ENCODE measurements around the gene XYLB.

Gene XYLB

GRCh38 chr3:38362825-38363224 is 16.2 kb downstream of the XYLB start:
- no peak for DNase-seq (ENCODE audit: extremely low read depth, insufficient read length)
- H3K36me3 ChIP-seq (ENCODE audit: control insufficient read depth, insufficient read depth, low read length) = no peaks in the 10 kb centered on the region; the same call in 1 of the 2 replicates
- TF ChIP-seq CTCF (IDR thresholded peaks at IDR 0.05; ENCODE audit: insufficient read depth, low read length, poor library complexity, severe bottlenecking) = no peak

GRCh38 chr3:38364721-38365400 is 18.3 kb downstream of the XYLB start:
- H3K4me3 ChIP-seq (replicated peaks; ENCODE audit: low read depth, low read length) = no peak overlapping the region
- no peak for TF ChIP-seq CTCF (IDR thresholded peaks at IDR 0.05; ENCODE audit: insufficient read depth, low read length, poor library complexity, severe bottlenecking)
- no peak for DNase-seq (ENCODE audit: extremely low read depth, insufficient read length)
- no peaks in the 10 kb centered on the region for H3K27me3 ChIP-seq (replicated peaks; ENCODE audit: control insufficient read depth, insufficient read depth, low read length)
- no peaks in the 10 kb centered on the region; the same call in 1 of the 2 replicates for H3K36me3 ChIP-seq (ENCODE audit: control insufficient read depth, insufficient read depth, low read length)

More at GRCh38 chr3:38362825-38363224, 16.2 kb downstream of the XYLB start:
- Histone ChIP-seq H3K4me3 (replicated peaks; ENCODE audit: low read depth, low read length) (no peak overlapping the region), H3K27me3 (replicated peaks; ENCODE audit: control insufficient read depth, insufficient read depth, low read length) (no peaks in the 10 kb centered on the region)

- no peaks in the 10 kb centered on the region for H3K36me3 ChIP-seq (ENCODE audit: control insufficient read depth, insufficient read depth, low read length)
These were observed 19.0 kb downstream of the XYLB start for GRCh38 chr3:38365469-38366062.

GRCh38 chr3:38366082-38366481 is 19.5 kb downstream of the XYLB start:
- H3K27me3 ChIP-seq (replicated peaks; ENCODE audit: control insufficient read depth, insufficient read depth, low read length) = no peaks in the 10 kb centered on the region
- no peak for DNase-seq (ENCODE audit: extremely low read depth, insufficient read length)
- no peaks in the 10 kb centered on the region for H3K36me3 ChIP-seq (ENCODE audit: control insufficient read depth, insufficient read depth, low read length)
- no peak for TF ChIP-seq CTCF (IDR thresholded peaks at IDR 0.05; ENCODE audit: insufficient read depth, low read length, poor library complexity, severe bottlenecking)
- no peak overlapping the region for H3K4me3 ChIP-seq (replicated peaks; ENCODE audit: low read depth, low read length)

More at GRCh38 chr3:38365469-38366062, 19.0 kb downstream of the XYLB start:
- DNase-seq (ENCODE audit: extremely low read depth, insufficient read length) = no peak
- H3K4me3 ChIP-seq (replicated peaks; ENCODE audit: low read depth, low read length) = no peak overlapping the region
- no peak for TF ChIP-seq CTCF (IDR thresholded peaks at IDR 0.05; ENCODE audit: insufficient read depth, low read length, poor library complexity, severe bottlenecking)
- H3K27me3 ChIP-seq (replicated peaks; ENCODE audit: control insufficient read depth, insufficient read depth, low read length) = no peaks in the 10 kb centered on the region

GRCh38 chr3:38367779-38368178 is 21.2 kb downstream of the XYLB start:
- DNase-seq (ENCODE audit: extremely low read depth, insufficient read length) = no peak
- H3K4me3 ChIP-seq (replicated peaks; ENCODE audit: low read depth, low read length) = no peak overlapping the region
- H3K27me3 ChIP-seq (replicated peaks; ENCODE audit: control insufficient read depth, insufficient read depth, low read length) = no peaks in the 10 kb centered on the region
- no peak for TF ChIP-seq CTCF (IDR thresholded peaks at IDR 0.05; ENCODE audit: insufficient read depth, low read length, poor library complexity, severe bottlenecking)
- no peaks in the 10 kb centered on the region for H3K36me3 ChIP-seq (ENCODE audit: control insufficient read depth, insufficient read depth, low read length)
